Aortic smooth muscle cell (primary cell): Measurements from ENCODE around the gene PYGB. TPM values are rescaled to one million over a fixed set of nuclear protein-coding genes. Genes with fewer than 3 reads are reported as not detected.

ENCODE experiments used
- total RNA-seq: library from RNA; depleted of rRNA; stranded (reverse); fragments of >200 nt; gene quantifications from 2 replicates; pipeline ENCODE4 v1.2.3, GENCODE V29; 2014

Gene PYGB
- total RNA-seq: 189 and 214 TPM in 2 replicates

GRCh38 chr20:25247956-25248785, at the start of gene PYGB:
PYGB (plus strand) TSS chr20:25248085; CDS start chr20:25248179, 94 bp downstream.

Other genes starting within 250 kb of the PYGB start
- gene ACSS1, start 189.9 kb upstream of the PYGB start, total RNA-seq: 2.0 and 4.9 TPM in 2 replicates
- not detected in 2 replicates for gene VSX1, start 165.9 kb upstream of the PYGB start, total RNA-seq
- 46.4 and 55.5 TPM in 2 replicates for gene ENTPD6, start 52.4 kb upstream of the PYGB start, total RNA-seq
- gene ABHD12, start 142.8 kb downstream of the PYGB start, total RNA-seq: 30.2 and 36.2 TPM in 2 replicates
- gene GINS1, start 159.6 kb downstream of the PYGB start, total RNA-seq: 4.0 and 8.1 TPM in 2 replicates